HCT116 (cell line): Measurements from ENCODE around the gene TSPAN14.

Source experiments
- CBX3 ChIP-seq: IDR thresholded peaks from 2 replicates; pipeline ENCODE4 v1.6.1; 2012; ENCODE audit warnings: low read depth
- CEBPB ChIP-seq: IDR thresholded peaks from 2 replicates; pipeline ENCODE4 v1.6.1; 2012; ENCODE audit warnings: low read depth
- CTCF ChIP-seq, 3 experiments: fragments of 200-600 bp in 1 of 3; sonication (generic) in 1 of 3; IDR thresholded peaks in 2 of 3; conservative IDR thresholded peaks in 1 of 3; 2 replicates each; pipeline ENCODE4 v1.5.1; 2012 to 2017; ENCODE audit warnings: low read depth in 2 of 3, low read length in 2 of 3, antibody characterized with exemption in 1 of 3, borderline replicate concordance in 1 of 3, control low read depth in 1 of 3, mild to moderate bottlenecking in 1 of 3, mixed read lengths in 1 of 3, mixed run types in 1 of 3, moderate library complexity in 1 of 3; ENCODE audit not compliant: insufficient read depth in 1 of 3
- EZH2phosphoT487 ChIP-seq: fragments of 200-600 bp; IDR thresholded peaks from 2 replicates; pipeline ENCODE4 v1.6.1; 2018; ENCODE audit warnings: antibody characterized with exemption, borderline replicate concordance
- JUND ChIP-seq: IDR thresholded peaks from 2 replicates; pipeline ENCODE4 v1.6.1; 2012
- MAX ChIP-seq: IDR thresholded peaks from 2 replicates; pipeline ENCODE4 v1.6.1; 2012
- POLR2A ChIP-seq: IDR thresholded peaks from 2 replicates; pipeline ENCODE4 v1.7.0; 2011; ENCODE audit warnings: borderline replicate concordance; ENCODE audit not compliant: insufficient read depth, insufficient read length; ENCODE audit errors: extremely low read depth
- POLR2AphosphoS5 ChIP-seq: IDR thresholded peaks from 2 replicates; pipeline ENCODE4 v1.6.1; 2011; ENCODE audit warnings: mild to moderate bottlenecking, low read depth, low read length, moderate library complexity
- RAD21 ChIP-seq: IDR thresholded peaks from 2 replicates; pipeline ENCODE4 v1.6.1; 2012; ENCODE audit warnings: low read depth, mild to moderate bottlenecking
- SIN3A ChIP-seq: IDR thresholded peaks from 2 replicates; pipeline ENCODE4 v1.6.1; 2012; ENCODE audit warnings: low read depth
- TCF7L2 ChIP-seq: IDR thresholded peaks from 2 replicates; pipeline ENCODE4 v1.7.0; 2011; ENCODE audit warnings: borderline replicate concordance, inconsistent platforms; ENCODE audit not compliant: insufficient read depth, insufficient read length; ENCODE audit errors: extremely low read depth
- ZNF274 ChIP-seq: fragments of 200-500 bp; sonication (Bioruptor generic); IDR thresholded peaks from 2 replicates; pipeline ENCODE4 v1.6.1; 2014; ENCODE audit warnings: mild to moderate bottlenecking, low read depth, low read length, inconsistent platforms

DNA sequence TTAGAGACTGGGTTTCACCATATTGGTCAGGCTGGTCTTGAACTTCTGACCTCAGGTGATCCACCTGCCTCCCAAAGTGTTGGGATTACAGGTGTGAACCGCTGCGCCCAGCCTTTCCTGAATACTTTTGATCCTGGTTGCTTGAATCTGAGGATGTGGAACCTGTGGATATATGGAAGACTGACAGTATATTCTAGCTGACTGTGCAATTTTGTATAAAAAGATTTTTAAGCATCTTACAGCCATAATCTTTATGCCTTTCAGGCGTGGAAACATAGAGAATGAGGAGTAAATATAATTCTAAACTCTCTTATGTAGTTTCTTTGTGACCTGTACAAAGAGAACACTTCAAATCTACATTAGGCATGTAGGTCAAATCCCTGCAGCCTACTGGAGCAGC, 16.2 kb downstream of the TSPAN14 start:
- TF ChIP-seq CTCF (IDR thresholded peaks at IDR 0.05 in 2 of 3, conservative IDR thresholded peaks at IDR 0.05 in 1 of 3; ENCODE audit: borderline replicate concordance in 1 of 3, insufficient read depth in 1 of 3, low read depth in 2 of 3, low read length in 2 of 3) (no peak), POLR2A (no peak), EZH2phosphoT487 (no peak), CEBPB (no peak), MAX (no peak), POLR2AphosphoS5 (no peak), CBX3 (no peak), ZNF274 (no peak), RAD21 (no peak), SIN3A (no peak), TCF7L2 (no peak), JUND (no peak)
